HG02885 (cell line): ENCODE data around the gene DUSP7.
"Not testable (repeated sequence)": the region's sequence is repeated elsewhere in the genome, so short reads cannot be mapped to it uniquely, and the experiment has no call there.

Experiments used
- ATAC-seq: cut with Tn5 transposase; IDR thresholded peaks from one replicate; pipeline ENCODE4 v1.9.1; 2021; ENCODE audit warnings: mild to moderate bottlenecking; ENCODE audit not compliant: unreplicated experiment, poor library complexity

DUSP7 gene

DNA sequence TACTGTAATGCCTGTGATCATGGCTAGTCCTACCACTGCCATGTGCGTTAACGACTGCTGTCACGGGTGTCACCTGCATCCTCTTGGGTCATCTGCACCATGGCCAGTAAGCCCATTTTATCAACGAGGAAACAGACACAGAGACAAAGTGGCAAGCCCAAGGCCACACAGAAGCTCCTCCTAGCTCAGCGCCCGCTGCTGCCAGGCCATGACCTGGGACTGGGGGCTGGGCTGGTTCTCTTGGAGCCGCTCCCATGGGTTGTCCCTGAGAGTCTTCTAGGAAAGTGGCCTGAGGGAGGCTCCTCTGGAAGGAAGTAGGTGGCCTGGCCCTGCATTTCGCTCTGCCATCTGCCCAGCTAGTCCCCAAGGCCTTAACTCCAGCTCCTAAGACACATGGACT is 4.9 kb downstream of the DUSP7 start:
- ATAC-seq, result no peak

DNA sequence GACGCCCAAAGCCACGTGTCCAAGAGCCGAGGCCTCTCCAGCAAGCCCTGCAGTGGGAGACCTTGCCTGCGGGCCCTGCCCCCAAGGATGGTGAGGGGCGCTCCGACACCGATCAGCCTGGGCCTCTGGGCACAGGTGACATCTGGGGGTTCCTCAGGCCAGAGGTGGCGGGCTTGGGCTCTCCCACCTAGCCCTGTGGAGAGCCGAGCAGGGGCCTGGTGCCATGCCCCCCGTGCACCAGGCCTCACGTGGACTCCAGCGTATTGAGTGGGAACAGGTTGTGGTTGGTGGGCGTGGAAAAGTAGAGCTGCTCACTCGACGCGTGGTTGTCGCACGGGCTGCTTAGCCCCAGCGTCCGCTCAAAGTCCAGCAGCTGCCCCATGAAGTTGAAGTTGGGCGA is 5.8 kb downstream of the DUSP7 start:
- ATAC-seq, result no peak

DNA sequence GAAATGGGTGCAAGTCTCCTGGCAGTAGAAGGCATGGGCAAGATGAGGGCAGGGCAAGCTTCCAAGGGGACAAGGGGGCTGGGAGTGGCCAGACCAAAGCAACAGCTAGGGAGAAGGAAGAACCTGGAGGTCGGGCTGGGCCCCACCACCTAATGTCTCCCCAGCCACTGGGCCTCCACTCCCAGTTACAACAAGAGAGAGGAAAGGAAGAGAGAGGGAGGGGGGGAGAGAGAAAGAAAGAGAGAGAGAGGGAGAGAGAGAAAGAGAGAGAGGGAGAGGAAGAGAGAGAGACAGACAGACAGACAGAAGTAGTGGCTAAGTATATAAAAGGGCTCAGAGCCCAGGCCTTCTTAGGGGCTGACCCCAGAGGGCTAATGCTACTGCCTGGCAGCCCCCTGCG is 6.9 kb downstream of the DUSP7 start:
- ATAC-seq, result no peak

DNA sequence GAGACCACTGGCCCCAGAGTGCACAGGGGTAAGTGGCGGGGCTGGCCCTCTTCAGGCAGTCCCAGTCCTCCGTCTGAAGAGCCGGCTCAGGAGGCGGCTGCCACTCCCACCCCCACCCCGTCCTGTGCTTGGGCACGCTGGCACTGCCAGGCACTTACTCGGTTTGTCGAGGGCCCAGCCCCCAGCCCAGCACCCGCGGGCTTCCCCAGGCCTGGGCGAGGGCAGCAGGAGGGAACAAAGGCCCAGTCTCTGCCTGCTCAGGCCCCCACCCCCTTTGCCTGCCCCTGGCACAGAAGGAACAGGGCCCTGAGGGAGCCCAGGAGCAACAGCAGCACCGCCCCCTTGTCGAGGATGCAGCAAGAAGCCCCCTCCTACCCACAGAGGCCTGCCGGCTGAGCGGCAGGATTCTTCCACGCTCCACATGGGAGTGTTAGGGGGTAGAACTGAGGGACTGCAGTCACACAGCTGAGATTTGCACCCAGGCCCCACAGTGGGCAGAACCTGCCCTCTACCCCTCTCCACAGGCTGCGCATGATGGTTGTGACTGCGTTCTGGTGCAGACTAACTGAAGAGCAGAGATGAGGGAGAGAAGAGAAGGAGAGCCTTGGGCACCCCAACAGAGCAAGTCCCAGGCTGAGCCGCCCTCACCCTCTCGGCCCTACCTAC is 8.9 kb downstream of the DUSP7 start:
- ATAC-seq, result no peak

DNA sequence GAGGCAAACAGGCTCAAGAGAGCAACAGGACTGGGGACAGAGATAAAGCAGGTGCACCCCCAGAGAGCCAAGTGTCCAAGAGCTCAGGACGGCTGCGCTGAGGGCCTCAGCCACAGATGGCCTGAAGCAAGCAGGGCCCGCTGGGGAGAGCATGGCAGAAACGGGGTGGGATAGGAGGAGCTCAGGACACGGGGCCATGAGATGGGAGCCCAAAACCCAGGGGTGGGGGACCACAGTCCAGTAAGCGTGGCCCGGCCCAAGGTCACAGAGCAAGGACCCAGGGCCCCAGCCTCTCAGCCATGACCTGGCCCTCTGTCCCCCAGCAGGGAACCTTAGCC is 9.5 kb downstream of the DUSP7 start:
- no peak for ATAC-seq

DNA sequence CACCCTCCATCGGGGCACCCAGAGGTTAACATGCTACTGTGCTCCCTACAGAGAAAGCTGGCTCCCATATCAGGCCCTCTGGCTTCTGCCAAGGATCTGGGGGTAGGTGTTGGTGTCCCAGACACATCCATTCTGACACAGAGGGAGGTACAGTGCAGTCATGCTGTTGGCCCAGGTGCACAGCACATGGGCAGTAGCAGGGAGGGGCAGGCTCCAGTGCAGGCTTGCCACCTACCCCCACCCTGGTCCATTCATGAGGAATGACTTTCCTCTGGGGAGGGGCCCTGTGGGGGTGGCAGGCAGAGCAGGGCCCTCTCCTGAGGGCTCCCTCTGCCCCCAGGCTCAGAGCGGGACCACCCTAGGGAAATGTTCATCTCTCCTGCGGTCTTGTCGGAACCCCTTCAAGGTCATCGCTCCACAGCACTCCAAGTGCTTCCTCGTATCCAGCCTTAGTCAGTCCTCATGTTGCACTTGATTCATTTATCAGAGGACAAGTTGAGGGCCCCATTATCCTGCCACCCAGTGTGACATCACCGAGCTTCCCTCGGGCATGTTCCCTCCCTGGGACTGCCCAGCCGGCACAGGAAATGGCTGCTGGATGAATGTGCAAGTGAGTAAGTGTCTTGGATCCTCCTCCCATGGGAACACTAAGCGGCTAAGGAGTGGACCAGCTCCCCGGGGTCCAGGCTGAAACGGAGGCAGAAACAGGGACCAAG is 10.0 kb downstream of the DUSP7 start:
- no peak for ATAC-seq

DNA sequence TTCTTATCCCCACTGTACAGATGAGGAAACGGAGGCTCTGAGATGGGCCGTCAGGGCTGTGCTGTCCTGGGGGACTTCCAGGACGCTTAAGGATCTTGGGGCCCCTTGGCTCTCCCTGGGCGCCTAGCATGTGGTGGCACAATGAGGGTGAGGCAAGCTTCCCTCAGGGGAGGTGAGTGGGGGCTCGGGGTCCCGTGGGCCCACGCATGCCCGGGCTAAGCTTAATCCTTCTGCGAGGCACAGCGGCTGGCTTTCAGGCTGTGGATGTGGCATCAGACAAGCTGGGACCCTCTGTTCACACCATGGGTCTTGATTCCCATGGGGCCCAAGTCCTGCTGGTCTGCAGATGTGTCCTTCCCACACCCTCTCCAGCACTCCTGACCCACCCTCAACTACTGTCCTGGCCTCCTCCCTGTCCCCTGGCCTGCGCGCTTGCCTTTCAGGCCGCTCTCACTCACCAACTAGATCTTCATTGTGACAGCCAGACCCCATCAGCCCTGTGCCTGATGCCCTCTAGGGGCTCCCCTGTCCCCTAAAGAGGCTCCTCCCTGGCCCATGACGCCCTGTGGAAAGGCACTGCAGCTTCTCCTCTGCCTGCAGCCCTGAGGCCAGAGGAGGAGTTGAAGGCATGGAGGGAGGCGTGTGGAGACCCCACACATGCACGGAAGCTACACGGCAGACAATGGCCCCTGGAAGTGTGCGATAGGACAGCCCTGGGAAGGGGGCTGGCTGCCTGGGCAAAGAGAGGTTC is 11.3 kb downstream of the DUSP7 start:
- no peak for ATAC-seq

DNA sequence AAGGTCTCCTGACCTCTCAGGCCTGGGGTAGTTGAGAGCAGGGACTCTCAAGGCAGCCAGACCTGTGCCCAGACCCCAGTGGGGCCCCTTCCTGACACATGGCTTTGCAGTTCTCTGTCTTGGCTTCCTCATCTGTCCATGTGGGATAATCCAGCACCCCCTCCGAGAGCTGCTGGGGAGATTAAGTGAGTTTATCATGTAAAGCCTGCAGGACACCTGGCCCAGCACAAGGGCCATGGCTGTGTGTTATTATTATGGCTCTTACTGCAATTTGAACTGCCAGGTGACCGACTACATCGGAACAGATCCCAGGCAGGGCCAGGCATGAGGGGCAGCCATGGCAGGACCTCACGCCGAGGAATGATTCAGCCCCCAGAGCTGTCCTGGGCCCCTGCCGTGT is 12.6 kb downstream of the DUSP7 start:
- ATAC-seq, result no peak

DNA sequence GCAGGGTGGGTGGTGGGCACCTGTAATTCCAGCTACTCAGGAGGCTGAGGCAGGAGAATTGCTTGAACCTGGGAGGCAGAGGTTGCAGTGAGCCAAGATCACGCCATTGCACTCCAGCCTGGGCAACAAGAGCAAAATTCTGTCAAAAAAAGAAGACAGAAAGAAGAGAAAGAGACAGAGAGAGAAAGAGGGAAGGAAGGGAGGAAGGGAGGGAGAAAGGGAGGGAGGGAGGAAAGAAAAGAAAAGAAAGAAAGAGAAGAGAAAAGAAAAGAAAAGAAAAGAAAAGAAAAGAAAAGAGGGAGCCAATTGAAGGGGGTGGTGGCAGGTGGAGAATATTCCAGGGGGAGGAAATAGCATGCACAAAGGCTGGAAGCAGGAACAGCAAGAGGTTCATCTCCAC is 13.3 kb downstream of the DUSP7 start:
- ATAC-seq, result not testable (repeated sequence)

DNA sequence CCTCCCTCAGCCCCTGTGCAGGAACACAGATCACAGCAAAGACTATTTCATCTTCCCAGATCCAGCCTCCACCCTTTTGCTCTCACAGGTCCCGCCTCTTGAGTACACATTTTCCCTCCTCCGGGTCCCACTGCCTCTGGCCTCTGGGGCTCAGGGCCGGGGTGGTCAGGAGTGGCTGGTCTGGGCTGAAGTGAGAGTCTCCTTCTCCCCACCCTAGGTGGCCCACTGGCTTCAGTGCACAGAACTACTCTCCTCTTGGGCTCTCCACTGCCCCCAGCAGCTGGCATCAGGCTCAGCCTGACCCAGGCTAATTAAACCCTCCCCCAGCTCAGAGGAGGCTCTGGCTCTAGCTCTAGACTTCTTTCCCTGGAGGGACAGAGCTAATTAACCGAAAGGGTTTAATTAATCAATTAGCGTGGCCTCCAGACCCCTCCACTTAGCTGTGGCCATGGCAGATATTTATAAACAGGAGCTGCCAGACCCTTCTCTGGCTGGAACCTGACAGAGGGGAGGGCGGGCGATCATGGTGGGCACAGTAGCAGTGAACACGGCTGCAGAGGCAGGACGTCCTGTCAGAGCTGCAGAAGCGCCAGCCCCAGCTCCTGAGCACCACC is 15.1 kb downstream of the DUSP7 start:
- no peak for ATAC-seq

DNA sequence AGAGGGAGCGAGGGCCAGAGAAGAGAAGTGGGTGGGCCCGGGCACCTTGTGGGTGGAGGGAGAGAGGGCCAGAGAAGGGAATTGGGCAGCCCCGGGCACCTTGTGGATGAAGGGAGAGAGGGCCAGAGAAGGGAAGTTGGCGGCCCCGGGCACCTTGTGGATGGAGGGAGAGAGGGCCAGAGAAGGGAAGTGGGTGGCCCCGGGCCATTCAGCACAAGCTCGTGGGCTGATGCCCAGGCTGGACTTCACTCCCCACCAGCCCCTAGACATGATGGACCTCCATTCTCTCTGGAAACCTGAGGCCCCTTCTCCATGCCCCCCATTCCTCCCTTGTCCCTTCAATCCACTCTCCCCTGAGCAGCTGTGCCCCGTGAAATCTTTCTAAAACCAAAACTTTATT is 15.8 kb downstream of the DUSP7 start:
- no peak for ATAC-seq

DNA sequence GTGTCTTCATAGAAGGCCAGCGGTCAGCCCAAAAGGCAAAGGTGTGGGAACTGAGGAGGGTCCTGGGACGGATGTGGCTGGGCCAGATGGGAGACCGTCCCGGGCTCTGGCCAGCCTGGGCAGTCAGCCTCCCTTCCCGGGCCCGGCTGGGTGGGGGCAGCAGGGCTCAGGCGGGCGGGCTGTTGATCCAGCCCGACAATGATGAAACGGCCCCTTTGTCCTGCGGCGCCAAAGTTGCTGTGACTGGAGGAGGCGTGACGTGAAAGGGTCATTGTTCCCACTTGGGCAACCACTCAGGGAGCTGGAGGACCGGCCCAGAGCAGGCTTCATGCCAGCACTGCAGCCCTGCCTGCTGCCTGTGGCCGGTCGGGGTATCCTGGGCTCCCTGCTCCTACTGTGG is 16.5 kb downstream of the DUSP7 start:
- ATAC-seq, result no peak

DNA sequence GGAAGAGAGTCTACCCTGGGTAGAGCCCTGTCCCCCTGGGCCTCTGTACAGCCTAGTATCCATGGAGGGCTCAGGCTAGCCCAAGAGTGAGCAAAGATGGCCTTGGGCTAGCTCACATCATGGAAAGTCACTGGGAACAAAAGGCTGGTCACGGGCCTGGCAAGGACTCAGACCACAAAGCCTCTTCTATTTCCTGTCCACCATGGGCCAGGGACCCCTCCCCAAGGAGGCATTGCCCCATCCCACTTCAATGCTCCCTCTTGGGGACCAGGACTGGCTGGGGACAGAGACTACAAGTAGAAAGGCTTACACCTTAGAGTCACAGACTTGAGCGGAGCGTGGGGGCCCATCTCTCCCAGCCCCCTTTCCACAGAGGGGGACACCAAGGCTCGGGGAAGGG is 16.9 kb downstream of the DUSP7 start:
- no peak for ATAC-seq

DNA sequence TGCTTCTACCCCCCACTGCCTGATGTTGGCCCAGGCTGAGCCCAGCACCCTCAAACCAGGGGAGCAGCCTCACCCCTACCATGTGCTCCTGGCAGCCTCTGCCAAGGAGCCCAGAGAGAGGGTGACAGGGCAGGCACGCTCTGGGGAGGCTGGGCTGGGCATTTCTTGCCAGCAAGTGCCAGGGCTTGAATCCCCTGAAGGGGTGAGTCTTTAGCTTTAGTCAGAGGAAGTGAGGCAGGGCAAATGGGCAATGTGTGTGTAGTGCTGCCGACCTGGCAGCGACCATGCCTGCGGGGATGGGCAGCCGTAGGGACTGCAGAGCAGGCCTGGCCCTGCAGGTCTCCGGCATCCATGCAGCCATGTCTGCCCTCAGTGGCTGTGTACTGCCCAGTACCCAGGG is 18.1 kb downstream of the DUSP7 start:
- no peak for ATAC-seq

DNA sequence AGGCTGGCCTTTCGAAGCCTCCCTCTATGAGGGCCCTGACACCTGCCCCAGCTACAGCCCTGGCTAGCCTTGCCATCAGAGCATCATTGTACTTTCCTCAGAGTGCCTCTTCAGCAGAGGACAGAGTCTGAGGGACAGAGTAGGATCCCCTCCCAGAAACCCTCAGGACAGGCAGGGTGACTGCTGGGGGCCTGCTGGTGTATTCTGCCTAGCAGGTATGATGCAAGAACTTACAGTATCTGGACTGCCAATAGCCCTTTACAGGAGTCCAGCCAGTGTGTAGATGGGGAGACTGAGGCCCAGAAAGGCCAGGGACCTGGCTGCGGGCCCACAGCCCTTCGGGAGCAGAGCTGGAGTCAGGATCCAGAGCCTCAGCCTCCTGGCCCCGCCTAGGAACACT is 19.1 kb downstream of the DUSP7 start:
- no peak for ATAC-seq

DNA sequence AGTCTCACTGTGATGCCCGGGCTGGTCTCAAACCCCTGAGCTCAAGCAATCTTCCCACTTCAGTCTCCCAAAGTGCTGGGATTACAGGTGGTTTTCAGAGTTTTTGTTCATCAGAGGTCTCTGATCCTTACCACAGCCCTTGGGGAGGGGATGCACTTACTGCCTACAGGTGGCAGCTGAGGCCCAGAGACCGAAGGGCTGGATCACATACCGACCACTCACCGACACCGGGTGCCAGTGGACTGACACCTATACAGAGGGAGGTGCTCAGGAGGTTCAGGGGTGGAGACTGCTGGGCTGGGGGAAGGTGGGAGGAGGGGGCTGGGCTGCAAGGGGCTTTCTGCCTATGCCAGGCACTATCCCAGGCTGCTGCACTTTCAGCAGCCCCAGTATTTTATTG is 19.5 kb downstream of the DUSP7 start:
- ATAC-seq, result no peak

DNA sequence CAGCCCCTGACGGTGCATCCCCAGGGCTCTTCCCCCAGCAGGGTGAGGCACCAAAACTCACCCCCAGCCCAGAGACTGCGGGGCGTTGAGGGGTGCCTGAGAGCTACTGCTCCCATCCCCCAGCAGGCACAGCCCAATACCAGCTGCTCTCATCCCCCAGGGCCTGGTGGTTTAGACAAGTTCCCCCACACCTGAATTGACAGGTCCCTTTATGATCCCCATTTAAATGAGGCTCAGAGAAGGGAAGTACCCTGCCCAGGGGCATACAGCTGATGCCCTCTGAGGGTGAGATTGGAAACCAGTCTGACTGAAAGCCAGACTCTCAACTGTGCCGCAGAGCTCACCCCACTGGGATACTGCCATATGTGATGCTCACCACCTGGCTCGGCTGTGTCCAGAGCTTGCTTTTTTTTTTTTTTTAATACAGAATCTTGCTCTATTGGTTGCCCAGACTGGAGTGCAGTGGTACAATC is 20.1 kb downstream of the DUSP7 start:
- ATAC-seq, result no peak

DNA sequence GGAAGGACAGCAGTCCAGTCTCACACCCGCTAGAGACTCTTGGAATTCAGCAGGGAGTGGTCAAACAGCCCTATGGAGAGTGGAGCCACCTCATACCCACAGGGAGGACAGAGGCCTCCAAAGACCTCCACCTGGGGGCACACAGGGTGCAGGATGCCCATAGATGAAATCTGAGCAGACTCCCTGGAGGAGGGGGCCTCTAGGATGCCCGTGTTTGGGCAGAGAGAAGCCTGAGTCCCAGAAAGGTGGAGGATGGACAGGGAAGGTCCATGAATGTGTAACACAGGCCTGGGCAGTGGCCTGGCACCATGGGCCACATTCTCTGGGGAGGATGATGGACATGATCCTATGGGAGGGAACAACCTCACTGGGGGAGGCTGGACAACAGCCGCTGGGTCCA is 21.7 kb downstream of the DUSP7 start:
- no peak for ATAC-seq

DNA sequence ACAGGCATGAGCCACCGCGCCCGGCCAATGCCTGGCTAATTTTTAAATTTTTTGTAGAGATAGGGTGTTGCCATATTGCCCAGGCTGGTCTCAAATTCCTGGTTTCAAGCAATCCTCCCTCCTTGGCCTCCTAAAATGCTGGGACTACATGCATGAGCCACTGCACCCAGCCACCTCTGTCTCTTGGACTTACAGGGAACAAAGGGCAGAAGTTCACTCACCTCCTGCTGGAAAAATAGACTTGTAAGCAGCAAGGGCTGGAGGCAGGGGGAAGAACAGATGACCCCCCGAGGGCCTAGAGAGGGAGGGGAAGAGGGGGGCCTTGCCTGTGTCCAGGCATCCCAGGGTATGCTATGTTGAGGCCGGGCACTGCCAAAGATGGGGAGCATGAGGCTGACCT is 22.2 kb downstream of the DUSP7 start:
- ATAC-seq, result no peak

DNA sequence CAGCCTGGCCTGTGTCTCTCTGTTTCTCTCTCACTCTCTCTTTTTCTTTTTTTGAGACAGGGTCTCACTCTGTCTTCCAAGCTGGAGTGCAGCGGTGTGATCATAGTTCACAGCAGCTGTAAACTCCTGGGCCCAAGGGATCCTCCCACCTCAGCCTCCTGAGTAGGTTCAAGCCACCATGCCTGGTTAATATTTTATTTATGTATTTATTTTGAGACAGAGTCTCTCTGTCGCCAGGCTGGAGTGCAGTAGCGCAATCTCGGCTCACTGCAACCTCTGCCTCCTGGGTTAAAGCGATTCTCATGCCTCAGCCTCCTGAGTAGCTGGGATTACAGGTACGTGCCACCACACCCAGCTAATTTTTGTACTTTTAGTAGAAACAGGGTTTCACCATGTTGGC is 22.6 kb downstream of the DUSP7 start:
- not testable (repeated sequence) for ATAC-seq

DNA sequence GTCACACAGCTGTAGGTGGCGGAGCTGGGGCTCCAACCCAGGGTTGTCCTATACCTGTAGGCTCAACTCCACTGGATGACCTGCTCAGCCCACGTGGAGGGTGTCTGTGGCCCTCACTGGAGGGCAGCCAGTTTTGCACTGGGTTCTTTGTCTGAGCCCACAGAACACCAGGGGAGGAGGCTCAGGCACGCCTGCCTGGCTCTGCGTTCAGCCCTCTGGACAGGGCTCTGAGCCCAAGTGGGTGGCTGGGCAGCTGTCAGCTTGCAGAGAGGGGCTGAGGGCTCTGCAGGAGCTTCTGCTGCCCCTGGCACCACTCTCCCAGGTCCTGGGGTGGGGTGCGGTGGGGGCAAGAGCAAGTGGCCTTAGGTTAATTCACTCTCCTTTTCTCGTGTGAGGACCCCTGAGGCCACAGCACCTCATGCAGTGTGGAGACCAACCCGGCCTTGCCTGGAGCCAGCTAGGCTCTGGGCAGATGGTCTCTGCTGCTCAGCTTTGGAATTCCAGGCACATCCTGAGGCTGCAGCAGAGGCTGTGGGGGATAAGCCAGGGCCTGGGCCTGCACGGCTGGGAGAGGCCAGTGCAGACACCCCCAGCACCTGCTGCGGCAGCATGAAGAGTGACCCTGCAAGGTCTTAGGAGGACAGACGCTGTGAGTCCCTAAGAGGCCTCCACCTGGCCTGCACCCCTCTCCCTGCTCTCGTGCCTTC is 23.5 kb downstream of the DUSP7 start:
- ATAC-seq, result no peak
